GM19328 (cell line): Measurements from ENCODE around the gene LASP1.
"Not testable (repeated sequence)": the region's sequence is repeated elsewhere in the genome, so short reads cannot be mapped to it uniquely, and the experiment has no call there.

Experiments
- ATAC-seq: cut with Tn5 transposase; IDR thresholded peaks from one replicate; pipeline ENCODE4 v1.9.1; 2021; ENCODE audit warnings: mild to moderate bottlenecking, moderate library complexity; ENCODE audit not compliant: unreplicated experiment

The LASP1 gene

GRCh38 chr17:38925263-38925995 lies 55.6 kb downstream of the LASP1 start, which contains the start of gene LASP1NB:
LASP1NB (plus strand) TSS chr17:38925614.
- ATAC-seq: no peak

GRCh38 chr17:38926293-38927070 lies 56.6 kb downstream of the LASP1 start:
- ATAC-seq: no peak

- not testable (repeated sequence) for ATAC-seq
Observed at GRCh38 chr17:38930782-38931181, 60.9 kb downstream of the LASP1 start.

GRCh38 chr17:38933962-38934361 lies 64.1 kb downstream of the LASP1 start:
- not testable (repeated sequence) for ATAC-seq

GRCh38 chr17:38939987-38940386 lies 70.1 kb downstream of the LASP1 start:
- ATAC-seq: no peak

GRCh38 chr17:38940404-38940803 lies 70.5 kb downstream of the LASP1 start:
- no peak for ATAC-seq

GRCh38 chr17:38942696-38943334 lies 73.0 kb downstream of the LASP1 start:
- no peak for ATAC-seq

- ATAC-seq: no peak
Observed at GRCh38 chr17:38943607-38944006, 73.7 kb downstream of the LASP1 start.

- no peak for ATAC-seq
Observed at GRCh38 chr17:38947189-38947588, 77.3 kb downstream of the LASP1 start.

- not testable (repeated sequence) for ATAC-seq
Observed at GRCh38 chr17:38953800-38954199, 83.9 kb downstream of the LASP1 start.

- no peak for ATAC-seq
Observed at GRCh38 chr17:38958326-38958725, 88.5 kb downstream of the LASP1 start.

- ATAC-seq: no peak
Observed at GRCh38 chr17:38958756-38959155, 88.9 kb downstream of the LASP1 start.

- ATAC-seq: no peak
Observed at GRCh38 chr17:38959508-38959907, 89.7 kb downstream of the LASP1 start.

- ATAC-seq: no peak
Observed at GRCh38 chr17:38960402-38960801, 90.5 kb downstream of the LASP1 start.

GRCh38 chr17:38961413-38961812 lies 91.6 kb downstream of the LASP1 start:
- ATAC-seq: no peak

- no peak for ATAC-seq
Observed at GRCh38 chr17:38967290-38967738, 97.5 kb downstream of the LASP1 start, which contains the start of gene FBXO47. FBXO47 (minus strand) TSS chr17:38967403; CDS start chr17:38963025, 4,378 bp downstream.

GRCh38 chr17:38969281-38969680 lies 99.4 kb downstream of the LASP1 start:
- ATAC-seq: no peak

- ATAC-seq: no peak
Observed at GRCh38 chr17:38970128-38970527, 100.3 kb downstream of the LASP1 start.

- ATAC-seq: no peak
Observed at GRCh38 chr17:38970804-38971203, 100.9 kb downstream of the LASP1 start.
